GM13977 (cell line): ENCODE data around the gene PRX.
A peak's percentile ranks its signal among the peaks of the same experiment; 100 is the strongest.

ENCODE experiments used
- DNase-seq: peaks from one replicate; pipeline ENCODE4 v3.0.0; 2012; ENCODE audit warnings: low spot score
- in situ Hi-C: fragments of 300-500 bp; cut with MboI; formaldehyde crosslinking; loops from one replicate; pipeline ENCODE4 v1.12.0; 2022; ENCODE audit warnings: low sequenced_read_pairs, low pct_unique_long_range_greater_than_20kb, mixed read lengths, inconsistent platforms; ENCODE audit not compliant: unreplicated experiment
- TF ChIP-seq, protein P1 (sequence below): IDR thresholded peaks from 2 replicates; pipeline ENCODE4 v1.5.1; 2012; ENCODE audit warnings: mild to moderate bottlenecking, control low read depth; ENCODE audit not compliant: insufficient read depth; ENCODE audit errors: extremely low read depth, missing control alignments

Gene PRX

GRCh38 chr19:40419780-40420179 is 6.6 kb upstream of the PRX start:
- DNase-seq: no peak
- in situ Hi-C loops: no loop called here

DNA sequence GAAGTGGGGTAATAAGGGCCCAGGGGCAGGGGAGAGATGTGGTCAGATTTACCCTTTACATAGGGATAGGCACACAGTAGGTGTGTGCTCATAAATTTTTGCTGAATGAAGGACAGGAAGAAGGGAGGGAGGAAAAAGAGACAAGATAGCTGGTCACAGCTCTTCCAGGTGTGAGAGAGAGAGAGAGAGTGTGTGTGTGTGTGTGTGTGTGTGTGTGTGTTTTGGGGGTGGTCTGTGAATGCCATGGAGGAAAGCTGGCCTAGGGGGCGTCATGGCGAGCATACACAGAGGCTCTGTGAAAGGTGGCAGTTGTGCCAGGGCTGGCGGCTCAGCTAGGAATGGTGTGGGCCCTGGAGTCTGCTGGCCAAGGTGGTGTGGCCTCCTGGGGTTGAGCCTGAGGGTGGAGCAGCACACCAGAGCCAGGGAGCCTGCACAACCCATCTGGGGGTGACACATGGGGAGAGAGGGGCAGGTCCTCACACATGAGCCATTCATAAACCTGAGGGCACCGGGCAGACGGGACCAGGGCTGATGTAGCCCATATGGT is 6.0 kb upstream of the PRX start:
- TF ChIP-seq, protein P1, sequence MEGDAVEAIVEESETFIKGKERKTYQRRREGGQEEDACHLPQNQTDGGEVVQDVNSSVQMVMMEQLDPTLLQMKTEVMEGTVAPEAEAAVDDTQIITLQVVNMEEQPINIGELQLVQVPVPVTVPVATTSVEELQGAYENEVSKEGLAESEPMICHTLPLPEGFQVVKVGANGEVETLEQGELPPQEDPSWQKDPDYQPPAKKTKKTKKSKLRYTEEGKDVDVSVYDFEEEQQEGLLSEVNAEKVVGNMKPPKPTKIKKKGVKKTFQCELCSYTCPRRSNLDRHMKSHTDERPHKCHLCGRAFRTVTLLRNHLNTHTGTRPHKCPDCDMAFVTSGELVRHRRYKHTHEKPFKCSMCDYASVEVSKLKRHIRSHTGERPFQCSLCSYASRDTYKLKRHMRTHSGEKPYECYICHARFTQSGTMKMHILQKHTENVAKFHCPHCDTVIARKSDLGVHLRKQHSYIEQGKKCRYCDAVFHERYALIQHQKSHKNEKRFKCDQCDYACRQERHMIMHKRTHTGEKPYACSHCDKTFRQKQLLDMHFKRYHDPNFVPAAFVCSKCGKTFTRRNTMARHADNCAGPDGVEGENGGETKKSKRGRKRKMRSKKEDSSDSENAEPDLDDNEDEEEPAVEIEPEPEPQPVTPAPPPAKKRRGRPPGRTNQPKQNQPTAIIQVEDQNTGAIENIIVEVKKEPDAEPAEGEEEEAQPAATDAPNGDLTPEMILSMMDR: no peak
- DNase-seq: no peak
- in situ Hi-C loops: no loop called here

More at GRCh38 chr19:40419780-40420179, 6.6 kb upstream of the PRX start:
- TF ChIP-seq, protein P1: no peak

DNA sequence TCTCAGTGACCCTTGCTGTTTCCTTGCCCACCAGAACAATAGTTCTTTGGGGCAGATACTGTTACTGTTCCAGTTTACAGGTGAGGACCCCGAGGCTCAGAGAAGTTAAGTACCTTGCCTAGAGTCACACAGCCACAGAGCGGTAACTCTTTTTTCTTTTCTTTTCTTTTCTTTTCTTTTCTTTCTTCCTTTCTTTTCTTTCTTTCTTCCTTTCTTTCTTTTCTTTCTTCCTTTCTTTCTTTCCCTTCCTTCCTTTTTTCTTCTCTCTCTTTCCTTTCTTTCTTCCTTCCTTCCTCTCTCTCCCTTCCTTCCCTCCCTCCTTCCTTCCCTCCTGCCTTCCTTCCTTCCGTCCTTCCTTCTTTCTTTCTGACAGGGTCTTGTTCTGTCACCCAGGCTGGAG is 4.9 kb upstream of the PRX start:
- in situ Hi-C loops: no loop called here
- DNase-seq: no peak
- TF ChIP-seq, protein P1: no peak

- TF ChIP-seq, protein P1: no peak
- in situ Hi-C loops: no loop called here
- no peak for DNase-seq
Observed at GRCh38 chr19:40417643-40417981, 4.4 kb upstream of the PRX start.

GRCh38 chr19:40416918-40417642 is 3.9 kb upstream of the PRX start:
- in situ Hi-C loops: no loop called here

DNA sequence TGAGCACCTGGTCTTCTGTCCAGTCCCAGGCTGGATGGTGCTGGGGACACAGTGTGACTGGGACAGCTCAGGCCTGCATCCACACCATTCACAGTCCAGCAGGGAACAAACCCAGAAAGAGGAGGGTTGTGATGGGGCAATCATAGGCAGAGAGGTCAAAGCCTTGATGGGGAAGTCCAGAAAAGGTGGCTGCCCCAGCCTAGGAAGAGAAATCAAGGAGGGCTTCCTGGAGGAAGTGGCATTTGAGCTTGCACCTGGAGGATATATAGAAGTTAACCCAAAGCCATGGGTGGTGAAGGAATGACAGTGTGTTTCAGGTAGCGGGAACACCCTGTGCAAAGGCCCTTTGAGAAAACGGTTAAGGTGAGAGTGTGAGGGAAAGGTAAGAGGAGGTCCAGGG is 2.6 kb upstream of the PRX start:
- DNase-seq: no peak
- TF ChIP-seq, protein P1: no peak
- in situ Hi-C loops: no loop called here

More at GRCh38 chr19:40416918-40417642, 3.9 kb upstream of the PRX start:
- TF ChIP-seq, protein P1: no peak
- peak; percentile 40 for DNase-seq
